ENCODE results near the gene NEK6. TPM values are rescaled to one million over a fixed set of nuclear protein-coding genes. Genes with fewer than 3 reads are reported as not detected.

NEK6 gene
- total RNA-seq, 1 experiment from 2014 or later: 21.1 TPM

DNA sequence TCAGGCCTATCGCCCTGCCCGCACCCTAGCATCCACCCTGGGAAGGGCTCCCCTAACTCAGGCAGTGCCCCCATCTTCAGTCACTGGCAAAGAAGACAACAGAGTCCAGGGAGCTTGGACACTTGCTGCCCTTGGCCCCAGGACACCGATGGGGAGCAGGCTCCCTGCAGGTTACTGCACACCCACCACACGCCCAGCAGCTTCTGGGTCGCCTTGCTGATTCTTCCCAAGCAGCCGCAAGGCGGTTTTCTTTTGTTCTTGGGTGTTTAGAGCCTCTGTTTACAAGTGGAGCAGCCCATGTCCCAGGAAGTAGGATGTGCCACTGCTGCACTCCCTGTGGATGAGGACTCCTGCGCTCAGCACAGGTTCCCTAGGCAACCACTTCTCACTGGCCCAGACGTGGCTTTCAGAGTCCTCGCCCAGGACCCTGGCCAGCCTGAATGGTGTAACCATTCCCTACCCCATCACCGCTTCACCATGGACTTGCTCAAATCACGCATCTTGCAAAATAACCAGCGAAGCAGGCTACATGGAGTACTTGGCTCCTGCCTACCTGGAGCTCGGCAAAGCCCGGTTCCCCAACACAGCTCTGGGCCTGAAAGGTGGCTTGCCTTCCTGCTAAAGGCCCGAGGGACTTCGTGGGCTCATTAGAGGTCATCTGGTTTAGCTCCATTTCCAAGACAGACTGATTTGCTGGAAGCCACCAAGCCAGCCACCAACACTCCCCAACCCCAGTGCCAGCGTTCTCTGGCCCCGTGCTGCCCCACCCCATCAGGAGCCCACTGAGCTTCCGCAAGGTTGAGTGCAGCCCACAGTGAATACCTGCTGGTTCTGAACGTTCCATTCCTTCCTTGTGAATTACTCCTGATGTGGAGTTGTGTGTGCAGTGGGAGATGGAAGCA lies 97.5 kb downstream of the NEK6 start:
- Histone ChIP-seq H3K79me2 (ENCODE audit: low read length) (peaks cover 43% of the 10 kb centered on the region), H4K20me1 (ENCODE audit: low read length) (peaks cover 42% of the 10 kb centered on the region), H3K9me2 (replicated peaks; ENCODE audit: low read length) (no peaks in the 10 kb centered on the region), H3K4me1 (ENCODE audit: insufficient read depth, low read length) (no peaks in the 10 kb centered on the region), H3K27ac (ENCODE audit: low read length) (no peak overlapping the region), H3K4me3 (ENCODE audit: low read length) (no peak overlapping the region), H3K36me3 (ENCODE audit: low read depth, low read length) (peaks cover 28% of the 10 kb centered on the region; the same call in 1 of the 2 replicates), H3K27me3 (ENCODE audit: low read length) (no peaks in the 10 kb centered on the region), H3F3A (ENCODE audit: low read length, unreplicated experiment) (no peaks in the 10 kb centered on the region), H3K4me2 (ENCODE audit: low read length) (no peak overlapping the region), H2AFZ (ENCODE audit: low read length) (no peak overlapping the region), H3K9me3 (ENCODE audit: low read length) (no peaks in the 10 kb centered on the region), H3K9ac (ENCODE audit: low read length) (no peak overlapping the region)
- no TSS peak for BruUV-seq (replicated peaks)
- intact Hi-C loops (cut with micrococcal nuclease): no loop called here
- DNase-seq: no peak
- POLR2A ChIA-PET (ENCODE audit: unreplicated experiment): no interaction called here
- no peak for ATAC-seq
- TF ChIP-seq EZH2 (IDR thresholded peaks at IDR 0.05; ENCODE audit: low read length, unreplicated experiment): no peak
- TF ChIP-seq, protein P1, sequence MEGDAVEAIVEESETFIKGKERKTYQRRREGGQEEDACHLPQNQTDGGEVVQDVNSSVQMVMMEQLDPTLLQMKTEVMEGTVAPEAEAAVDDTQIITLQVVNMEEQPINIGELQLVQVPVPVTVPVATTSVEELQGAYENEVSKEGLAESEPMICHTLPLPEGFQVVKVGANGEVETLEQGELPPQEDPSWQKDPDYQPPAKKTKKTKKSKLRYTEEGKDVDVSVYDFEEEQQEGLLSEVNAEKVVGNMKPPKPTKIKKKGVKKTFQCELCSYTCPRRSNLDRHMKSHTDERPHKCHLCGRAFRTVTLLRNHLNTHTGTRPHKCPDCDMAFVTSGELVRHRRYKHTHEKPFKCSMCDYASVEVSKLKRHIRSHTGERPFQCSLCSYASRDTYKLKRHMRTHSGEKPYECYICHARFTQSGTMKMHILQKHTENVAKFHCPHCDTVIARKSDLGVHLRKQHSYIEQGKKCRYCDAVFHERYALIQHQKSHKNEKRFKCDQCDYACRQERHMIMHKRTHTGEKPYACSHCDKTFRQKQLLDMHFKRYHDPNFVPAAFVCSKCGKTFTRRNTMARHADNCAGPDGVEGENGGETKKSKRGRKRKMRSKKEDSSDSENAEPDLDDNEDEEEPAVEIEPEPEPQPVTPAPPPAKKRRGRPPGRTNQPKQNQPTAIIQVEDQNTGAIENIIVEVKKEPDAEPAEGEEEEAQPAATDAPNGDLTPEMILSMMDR (conservative IDR thresholded peaks at IDR 0.05; ENCODE audit: low read depth, low read length): no peak
- TF ChIP-seq EZH2phosphoT487 (IDR thresholded peaks at IDR 0.05; ENCODE audit: borderline replicate concordance, low read length): no peak
- CTCF ChIA-PET: no interaction called here

GRCh38 chr9:124355941-124356744 lies 98.4 kb downstream of the NEK6 start:
- no peaks in the 10 kb centered on the region for H3K4me1 ChIP-seq (ENCODE audit: insufficient read depth, low read length)
- no peaks in the 10 kb centered on the region for H3F3A ChIP-seq (ENCODE audit: low read length, unreplicated experiment)
- H3K9ac ChIP-seq (ENCODE audit: low read length): no peak overlapping the region
- H2AFZ ChIP-seq (ENCODE audit: low read length): no peak overlapping the region
- H3K27ac ChIP-seq (ENCODE audit: low read length): no peak overlapping the region
- ATAC-seq (no peak), DNase-seq (no peak)
- ChIA-PET CTCF (no interaction called here), POLR2A (ENCODE audit: unreplicated experiment) (no interaction called here)
- H3K36me3 ChIP-seq (ENCODE audit: low read depth, low read length): peaks cover 22% of the 10 kb centered on the region; the same call in 1 of the 2 replicates
- H3K79me2 ChIP-seq (ENCODE audit: low read length): peaks cover 52% of the 10 kb centered on the region
- H3K27me3 ChIP-seq (ENCODE audit: low read length): no peaks in the 10 kb centered on the region
- no TSS peak for BruUV-seq (replicated peaks)
- TF ChIP-seq EZH2phosphoT487 (IDR thresholded peaks at IDR 0.05; ENCODE audit: borderline replicate concordance, low read length) (no peak), EZH2 (IDR thresholded peaks at IDR 0.05; ENCODE audit: low read length, unreplicated experiment) (no peak)
- no peaks in the 10 kb centered on the region for H3K9me3 ChIP-seq (ENCODE audit: low read length)
- intact Hi-C loops (cut with micrococcal nuclease): no loop called here
- no peak overlapping the region for H3K4me3 ChIP-seq (ENCODE audit: low read length)
- H3K9me2 ChIP-seq (replicated peaks; ENCODE audit: low read length): no peaks in the 10 kb centered on the region
- H3K4me2 ChIP-seq (ENCODE audit: low read length): no peak overlapping the region
- H4K20me1 ChIP-seq (ENCODE audit: low read length): peaks cover 48% of the 10 kb centered on the region

DNA sequence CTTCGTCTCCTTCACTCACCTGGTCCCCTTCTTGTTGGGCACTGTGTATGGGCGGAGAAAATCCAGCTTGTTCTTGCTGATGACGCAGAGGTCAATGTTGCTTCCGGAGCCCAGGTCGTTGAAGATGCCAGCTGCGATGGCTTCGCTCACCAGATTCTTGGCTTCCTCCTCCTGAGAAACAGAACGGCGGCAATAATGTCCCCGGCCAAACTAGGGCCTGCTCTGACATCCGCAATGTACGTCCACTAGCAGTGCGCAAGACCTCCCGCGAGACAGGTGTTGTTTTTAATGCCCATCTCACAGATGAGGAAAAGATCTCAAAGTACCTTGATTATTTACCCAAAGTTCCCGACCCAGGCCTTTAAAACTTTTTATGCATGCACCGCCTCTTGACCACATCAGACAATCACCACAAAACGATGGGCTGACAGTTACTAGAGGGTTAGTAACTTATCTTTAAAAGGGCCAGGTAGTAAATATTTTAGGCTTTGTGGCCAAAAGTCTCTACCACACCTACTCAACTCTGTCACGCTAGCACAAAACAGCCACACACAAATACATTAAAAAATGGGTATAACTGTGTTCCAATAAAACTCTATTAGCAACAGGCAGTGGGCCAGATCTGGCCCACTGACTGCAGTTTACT lies 99.1 kb downstream of the NEK6 start:
- no peak for DNase-seq
- H3K9me2 ChIP-seq (replicated peaks; ENCODE audit: low read length): no peaks in the 10 kb centered on the region
- no peak overlapping the region for H3K9ac ChIP-seq (ENCODE audit: low read length)
- no TSS peak for BruUV-seq (replicated peaks)
- peaks cover 55% of the 10 kb centered on the region for H4K20me1 ChIP-seq (ENCODE audit: low read length)
- H3K36me3 ChIP-seq (ENCODE audit: low read depth, low read length): peaks cover 15% of the 10 kb centered on the region; the same call in 1 of the 2 replicates
- ChIA-PET CTCF (no interaction called here), POLR2A (ENCODE audit: unreplicated experiment) (no interaction called here)
- H2AFZ ChIP-seq (ENCODE audit: low read length): no peak overlapping the region
- no peak overlapping the region for H3K4me3 ChIP-seq (ENCODE audit: low read length)
- no peak overlapping the region for H3K27ac ChIP-seq (ENCODE audit: low read length)
- no peaks in the 10 kb centered on the region for H3K4me1 ChIP-seq (ENCODE audit: insufficient read depth, low read length)
- H3K79me2 ChIP-seq (ENCODE audit: low read length): peaks cover 59% of the 10 kb centered on the region
- no peaks in the 10 kb centered on the region for H3K9me3 ChIP-seq (ENCODE audit: low read length)
- intact Hi-C loops (cut with micrococcal nuclease): no loop called here
- no peaks in the 10 kb centered on the region for H3K27me3 ChIP-seq (ENCODE audit: low read length)
- H3K4me2 ChIP-seq (ENCODE audit: low read length): no peak overlapping the region
- no peak for TF ChIP-seq EZH2 (IDR thresholded peaks at IDR 0.05; ENCODE audit: low read length, unreplicated experiment)
- TF ChIP-seq, protein P1 (conservative IDR thresholded peaks at IDR 0.05; ENCODE audit: low read depth, low read length): no peak
- no peak for TF ChIP-seq EZH2phosphoT487 (IDR thresholded peaks at IDR 0.05; ENCODE audit: borderline replicate concordance, low read length)
- no peaks in the 10 kb centered on the region for H3F3A ChIP-seq (ENCODE audit: low read length, unreplicated experiment)
- no peak for ATAC-seq
